OCI-LY3 (cell line): ENCODE measurements around the gene MCEE.

Experiments used
- CTCF ChIP-seq: fragments of 200-600, 300-600 bp; sonication (generic); IDR thresholded peaks from 2 replicates; pipeline ENCODE4 v1.5.1; 2014; ENCODE audit warnings: antibody characterized with exemption, low read length, low read depth
- EZH2phosphoT487 ChIP-seq: fragments of 200-600 bp; shearing (Covaris generic); IDR thresholded peaks from 2 replicates; pipeline ENCODE4 v1.6.1; 2018; ENCODE audit warnings: antibody characterized with exemption, mixed run types, low read depth

GRCh38 chr2:71129114-71129901 is 721 bp downstream of the MCEE start:
- TF ChIP-seq CTCF = no peak
- no peak for TF ChIP-seq EZH2phosphoT487
